ENCODE results near the gene TRIM10.

The TRIM10 gene

DNA sequence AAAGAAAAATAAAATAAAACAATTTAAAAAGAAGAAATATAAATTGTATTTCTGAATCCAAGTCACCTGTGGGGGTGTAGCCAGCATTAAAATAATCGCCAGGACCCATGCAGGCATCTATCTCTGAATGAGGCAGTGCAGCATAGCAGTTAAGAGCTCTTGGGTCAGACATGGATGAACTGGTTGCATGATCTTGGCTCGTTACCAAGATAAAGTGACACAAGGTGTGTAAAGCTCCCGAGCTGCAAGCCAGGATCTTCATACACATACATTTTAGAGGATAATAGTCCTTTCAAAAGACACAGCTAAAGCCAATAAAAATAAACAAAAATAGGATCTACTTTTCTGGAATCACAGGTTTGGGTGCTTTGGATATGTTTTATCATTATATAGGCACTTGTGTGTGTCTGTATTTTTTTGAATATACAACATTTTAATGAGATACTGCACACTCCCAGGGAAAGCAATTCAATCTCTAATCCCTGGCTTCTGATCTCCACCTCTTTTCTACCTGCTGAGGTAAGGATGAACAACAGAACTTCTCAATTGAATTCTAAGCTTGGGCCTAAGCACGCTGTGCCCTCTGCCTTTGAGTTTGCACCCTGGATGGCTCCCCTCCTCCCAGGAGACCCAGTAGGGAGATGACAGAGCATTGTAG, 8.9 kb downstream of the TRIM10 start:
- TF ChIP-seq GATA2 (IDR thresholded peaks at IDR 0.05; ENCODE audit: low read depth, low read length) = no peak
- no peak for TF ChIP-seq GATA3 (IDR thresholded peaks at IDR 0.05; ENCODE audit: low read depth, low read length)

DNA sequence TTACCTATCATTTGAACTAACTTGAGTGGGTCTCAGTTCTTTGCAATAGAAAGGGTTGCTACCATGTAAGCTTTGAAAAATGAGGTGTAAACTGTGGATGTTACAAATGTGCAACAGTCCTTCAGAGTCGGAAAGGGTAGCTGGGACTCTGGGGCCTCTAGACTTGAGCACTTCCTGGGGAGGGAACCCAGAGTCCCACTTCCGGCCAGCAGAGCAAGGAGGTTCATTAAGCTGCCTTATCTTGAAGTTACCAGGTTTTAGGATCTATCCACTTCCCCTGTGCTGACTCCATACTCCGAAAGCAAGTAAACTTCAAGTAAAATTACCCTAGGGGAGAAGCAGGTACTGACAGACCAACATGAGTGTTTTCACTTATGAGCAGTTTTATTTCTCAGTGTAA, 9.4 kb downstream of the TRIM10 start:
- TF ChIP-seq GATA2 (IDR thresholded peaks at IDR 0.05; ENCODE audit: low read depth, low read length) = no peak
- no peak for TF ChIP-seq GATA3 (IDR thresholded peaks at IDR 0.05; ENCODE audit: low read depth, low read length)

DNA sequence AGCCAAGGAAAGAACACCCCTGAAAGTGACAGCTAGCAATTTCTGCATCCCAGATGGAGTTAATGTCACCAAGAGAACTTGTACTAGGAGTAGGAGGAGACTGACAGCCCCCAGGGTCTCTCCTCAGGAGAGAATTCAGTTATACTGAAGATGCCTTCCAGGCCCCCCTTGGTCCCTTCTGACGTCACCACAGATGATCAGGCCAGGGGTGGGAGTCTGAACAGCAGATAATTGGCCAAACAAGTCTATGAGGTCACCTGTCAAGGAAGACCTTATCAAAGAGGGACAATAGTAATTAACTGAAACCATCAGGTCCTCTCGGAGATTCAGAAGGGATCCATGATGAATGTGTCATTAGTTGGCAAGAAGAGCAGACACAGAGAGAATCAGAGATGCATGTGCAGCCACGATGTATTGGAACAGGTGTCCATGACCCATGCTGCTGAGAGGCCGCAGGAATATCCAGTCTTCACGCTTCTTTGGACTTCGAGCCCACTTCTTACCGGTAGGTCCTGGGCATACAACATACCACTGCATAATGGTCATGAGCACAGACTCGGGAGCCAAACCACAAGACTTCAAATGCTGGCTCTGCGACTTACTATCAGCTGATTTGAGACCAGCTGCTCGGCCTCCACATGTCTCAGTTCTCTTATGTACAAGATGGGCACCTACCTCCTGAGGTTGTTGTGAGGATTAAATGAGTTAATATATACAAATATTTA, 10.2 kb downstream of the TRIM10 start:
- no peak for TF ChIP-seq GATA2 (IDR thresholded peaks at IDR 0.05; ENCODE audit: low read depth, low read length)
- no peak for TF ChIP-seq GATA3 (IDR thresholded peaks at IDR 0.05; ENCODE audit: low read depth, low read length)

- TF ChIP-seq GATA2 (IDR thresholded peaks at IDR 0.05; ENCODE audit: low read depth, low read length) (no peak), GATA3 (IDR thresholded peaks at IDR 0.05; ENCODE audit: low read depth, low read length) (no peak)
Measured at GRCh38 chr6:30149858-30150550, 11.0 kb downstream of the TRIM10 start.

- TF ChIP-seq GATA3 (IDR thresholded peaks at IDR 0.05; ENCODE audit: low read depth, low read length) (no peak), GATA2 (IDR thresholded peaks at IDR 0.05; ENCODE audit: low read depth, low read length) (no peak)
Measured at GRCh38 chr6:30149234-30149633, 11.8 kb downstream of the TRIM10 start.

GRCh38 chr6:30147096-30147495, 13.9 kb downstream of the TRIM10 start:
- TF ChIP-seq GATA2 (IDR thresholded peaks at IDR 0.05; ENCODE audit: low read depth, low read length) (no peak), GATA3 (IDR thresholded peaks at IDR 0.05; ENCODE audit: low read depth, low read length) (no peak)

DNA sequence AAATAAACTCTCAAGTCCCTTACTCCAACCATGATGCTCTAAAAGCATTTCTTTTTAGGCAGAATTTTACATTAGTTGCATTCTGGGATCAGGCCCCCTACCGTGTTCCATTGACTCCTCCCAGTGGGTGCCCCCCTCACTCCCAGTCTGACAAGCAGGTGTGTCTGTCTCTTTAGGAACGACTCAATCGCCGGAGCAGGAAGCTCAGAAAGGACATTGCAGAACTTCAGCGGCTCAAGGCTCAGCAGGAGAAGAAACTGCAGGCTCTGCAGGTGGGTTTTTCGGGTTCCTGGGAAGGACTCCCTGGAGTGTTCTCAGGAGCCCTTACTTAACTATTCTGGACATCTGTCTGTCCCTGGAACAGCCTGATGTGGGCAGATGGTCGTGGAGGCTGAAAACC, 15.2 kb downstream of the TRIM10 start:
- TF ChIP-seq GATA3 (IDR thresholded peaks at IDR 0.05; ENCODE audit: low read depth, low read length) (no peak), GATA2 (IDR thresholded peaks at IDR 0.05; ENCODE audit: low read depth, low read length) (no peak)

DNA sequence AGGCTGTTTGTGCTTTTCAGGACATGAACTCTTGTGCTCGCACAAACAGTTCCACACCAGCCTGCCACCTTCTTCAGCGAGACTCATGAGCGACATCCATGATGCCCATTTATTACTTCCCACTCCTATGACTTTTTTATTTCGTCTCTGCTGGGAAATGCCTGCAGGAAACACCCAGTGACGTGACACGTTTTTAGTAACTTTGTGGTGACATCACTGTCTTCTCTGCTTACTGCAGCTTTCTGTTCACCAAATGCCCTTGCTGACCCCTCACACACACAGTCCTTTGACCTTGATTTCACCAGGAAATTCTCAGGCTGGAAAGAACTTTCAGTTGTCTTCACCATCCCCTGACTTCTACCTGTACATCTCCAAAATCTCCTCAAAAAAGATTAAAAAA, 16.2 kb downstream of the TRIM10 start:
- no peak for TF ChIP-seq GATA3 (IDR thresholded peaks at IDR 0.05; ENCODE audit: low read depth, low read length)
- no peak for TF ChIP-seq GATA2 (IDR thresholded peaks at IDR 0.05; ENCODE audit: low read depth, low read length)

DNA sequence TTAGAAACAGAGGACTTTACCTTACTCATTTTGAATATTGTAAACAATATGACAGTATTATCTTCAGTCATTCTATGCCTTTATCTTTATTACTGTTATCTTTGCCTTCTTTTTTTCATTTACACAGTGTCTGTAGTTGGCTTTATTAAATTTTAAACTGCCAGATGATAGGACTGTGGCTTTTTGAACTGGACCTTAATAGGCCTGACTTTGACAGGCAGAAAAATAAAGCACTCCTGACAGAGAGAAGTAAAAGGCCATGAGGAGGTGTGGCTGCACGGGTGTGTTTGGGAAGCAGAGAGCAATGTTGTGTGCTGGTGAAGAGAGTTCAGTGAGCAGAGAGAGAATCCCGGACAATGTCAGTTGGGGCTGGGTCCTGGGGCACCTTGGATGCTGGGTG, 17.2 kb downstream of the TRIM10 start:
- TF ChIP-seq GATA3 (IDR thresholded peaks at IDR 0.05; ENCODE audit: low read depth, low read length) (no peak), GATA2 (IDR thresholded peaks at IDR 0.05; ENCODE audit: low read depth, low read length) (0 out of 2 replicates have a peak, but pooled peaks have one; percentile 10)

GRCh38 chr6:30142665-30143064, 18.3 kb downstream of the TRIM10 start:
- TF ChIP-seq GATA3 (IDR thresholded peaks at IDR 0.05; ENCODE audit: low read depth, low read length) (no peak), GATA2 (IDR thresholded peaks at IDR 0.05; ENCODE audit: low read depth, low read length) (no peak)

- no peak for TF ChIP-seq GATA3 (IDR thresholded peaks at IDR 0.05; ENCODE audit: low read depth, low read length)
- no peak for TF ChIP-seq GATA2 (IDR thresholded peaks at IDR 0.05; ENCODE audit: low read depth, low read length)
Measured at GRCh38 chr6:30136570-30137286, 24.3 kb downstream of the TRIM10 start.

DNA sequence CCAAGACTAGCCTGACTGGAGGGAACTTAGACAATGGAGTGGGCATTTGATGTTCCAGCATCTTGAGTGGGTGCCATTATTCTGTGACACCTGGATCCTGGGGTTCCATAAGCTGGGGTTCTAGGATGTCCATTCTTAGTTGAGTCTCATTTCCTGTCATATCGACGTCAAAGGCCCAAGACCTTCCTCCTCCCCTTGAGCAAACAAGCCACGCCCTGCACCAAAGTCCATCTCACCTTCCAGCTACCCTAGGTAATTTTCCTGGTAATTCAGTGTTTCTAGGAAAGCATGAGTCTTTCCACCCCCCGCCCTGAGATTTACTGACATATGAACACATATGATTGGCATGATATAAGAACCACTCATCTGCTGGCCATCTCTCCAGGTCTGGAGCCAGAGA, 25.3 kb downstream of the TRIM10 start, which contains the start of gene TRIM40:
TSS of gene TRIM40 (plus strand) at position 384 of the 400 bp plus-strand sequence. CDS start 897 bp downstream, outside the sequence.
- TF ChIP-seq GATA3 (IDR thresholded peaks at IDR 0.05; ENCODE audit: low read depth, low read length) = no peak
- no peak for TF ChIP-seq GATA2 (IDR thresholded peaks at IDR 0.05; ENCODE audit: low read depth, low read length)

- TF ChIP-seq GATA3 (IDR thresholded peaks at IDR 0.05; ENCODE audit: low read depth, low read length) (no peak), GATA2 (IDR thresholded peaks at IDR 0.05; ENCODE audit: low read depth, low read length) (no peak)
Measured at GRCh38 chr6:30135147-30135546, 25.9 kb downstream of the TRIM10 start.

DNA sequence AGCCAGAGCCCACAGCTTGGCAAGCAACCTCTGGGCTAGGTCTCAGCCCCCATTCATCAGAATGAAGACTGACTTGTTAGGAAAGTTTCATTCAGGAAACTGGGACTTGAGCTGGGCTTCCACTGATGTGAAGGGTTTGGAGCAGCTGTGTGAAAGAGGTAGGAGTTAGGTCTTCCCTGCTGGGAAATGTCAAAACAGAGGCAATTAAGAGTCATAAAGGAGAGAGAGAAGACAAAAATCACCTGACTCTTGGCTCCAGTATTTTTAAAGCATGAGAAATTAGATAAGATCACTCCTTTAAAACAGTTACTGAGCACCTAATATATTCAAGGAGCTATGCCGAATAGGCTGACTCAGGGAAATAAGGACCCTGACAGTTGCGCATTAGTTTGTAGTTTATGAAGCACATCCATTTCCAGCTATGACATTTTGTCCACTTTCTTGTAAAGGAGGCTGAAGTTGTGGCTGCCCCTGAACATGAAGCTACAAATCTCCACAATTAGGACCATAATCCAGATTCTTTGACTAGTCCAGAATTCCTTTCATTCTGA, 29.0 kb downstream of the TRIM10 start:
- TF ChIP-seq GATA2 (IDR thresholded peaks at IDR 0.05; ENCODE audit: low read depth, low read length) (no peak), GATA3 (IDR thresholded peaks at IDR 0.05; ENCODE audit: low read depth, low read length) (no peak)

Data from SH-SY5Y (cell line).